HAP-1 (cell line): ENCODE data around the gene TLR10.

Experiments used
- DNase-seq, 2 experiments: peaks; one replicate each; pipeline ENCODE4 v3.0.0-alpha.2; 2016 to 2020; ENCODE audit warnings: low spot score in 2 of 2
- H3K27me3 ChIP-seq: fragments of 250-450 bp; sonication (Bioruptor Pico); 2 replicates; pipeline ENCODE4 v1.5.1; 2020; ENCODE audit warnings: low read depth, mild to moderate bottlenecking, moderate library complexity
- H3K36me3 ChIP-seq: fragments of 250-450 bp; sonication (Bioruptor Pico); replicated peaks from 2 replicates; pipeline ENCODE4 v1.5.1; 2020; ENCODE audit warnings: mild to moderate bottlenecking
- H3K4me1 ChIP-seq: fragments of 250-450 bp; sonication (Bioruptor Pico); 2 replicates; pipeline ENCODE4 v1.5.1; 2020; ENCODE audit warnings: mild to moderate bottlenecking
- H3K4me3 ChIP-seq: fragments of 250-450 bp; sonication (Bioruptor Pico); 2 replicates; pipeline ENCODE4 v1.5.1; 2020; ENCODE audit warnings: mild to moderate bottlenecking, moderate library complexity
- H3K9me3 ChIP-seq: fragments of 250-450 bp; sonication (Bioruptor Pico); 2 replicates; pipeline ENCODE4 v1.5.1; 2020; ENCODE audit warnings: mild to moderate bottlenecking, moderate library complexity
- in situ Hi-C: fragments of 300-500 bp; cut with MboI; formaldehyde crosslinking; loops from 3 replicates; pipeline ENCODE4 v1.14.3; 2020; ENCODE audit warnings: low sequenced_read_pairs, inconsistent platforms, mixed read lengths

The TLR10 gene

GRCh38 chr4:38743866-38744265 is 38.9 kb downstream of the TLR10 start:
- in situ Hi-C loops, result no loop called here
- H3K27me3 ChIP-seq, result no peaks in the 10 kb centered on the region
- 0 out of 2 replicates have a peak, but pooled peaks cover 3% of the 10 kb centered on the region for H3K9me3 ChIP-seq
- no peaks in the 10 kb centered on the region for H3K4me1 ChIP-seq
- H3K36me3 ChIP-seq, result no peaks in the 10 kb centered on the region
- no peak for DNase-seq
- no peak overlapping the region for H3K4me3 ChIP-seq

DNA sequence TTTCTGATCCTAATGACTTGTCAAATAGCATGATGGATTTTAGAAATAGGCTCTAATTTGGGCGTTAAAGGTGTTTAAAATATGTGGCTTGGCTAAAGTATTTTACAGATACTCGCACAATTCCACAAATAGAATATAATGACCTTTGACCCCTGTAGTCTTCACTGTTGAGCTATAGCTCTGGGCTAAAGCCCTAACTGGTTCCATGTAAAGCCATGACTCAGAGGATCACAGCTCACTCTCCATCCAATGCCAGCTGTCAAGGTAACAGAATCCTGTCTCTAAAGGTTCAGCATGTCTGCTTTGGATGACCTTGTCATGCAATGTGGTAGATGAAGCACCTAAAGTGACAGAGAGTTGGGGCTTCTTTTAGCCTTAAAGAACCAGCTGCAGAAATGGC is 42.5 kb downstream of the TLR10 start:
- Histone ChIP-seq H3K36me3 (no peaks in the 10 kb centered on the region), H3K27me3 (no peaks in the 10 kb centered on the region), H3K9me3 (no peaks in the 10 kb centered on the region), H3K4me1 (no peaks in the 10 kb centered on the region), H3K4me3 (no peak overlapping the region)
- in situ Hi-C loops, result no loop called here
- DNase-seq, result no peak

DNA sequence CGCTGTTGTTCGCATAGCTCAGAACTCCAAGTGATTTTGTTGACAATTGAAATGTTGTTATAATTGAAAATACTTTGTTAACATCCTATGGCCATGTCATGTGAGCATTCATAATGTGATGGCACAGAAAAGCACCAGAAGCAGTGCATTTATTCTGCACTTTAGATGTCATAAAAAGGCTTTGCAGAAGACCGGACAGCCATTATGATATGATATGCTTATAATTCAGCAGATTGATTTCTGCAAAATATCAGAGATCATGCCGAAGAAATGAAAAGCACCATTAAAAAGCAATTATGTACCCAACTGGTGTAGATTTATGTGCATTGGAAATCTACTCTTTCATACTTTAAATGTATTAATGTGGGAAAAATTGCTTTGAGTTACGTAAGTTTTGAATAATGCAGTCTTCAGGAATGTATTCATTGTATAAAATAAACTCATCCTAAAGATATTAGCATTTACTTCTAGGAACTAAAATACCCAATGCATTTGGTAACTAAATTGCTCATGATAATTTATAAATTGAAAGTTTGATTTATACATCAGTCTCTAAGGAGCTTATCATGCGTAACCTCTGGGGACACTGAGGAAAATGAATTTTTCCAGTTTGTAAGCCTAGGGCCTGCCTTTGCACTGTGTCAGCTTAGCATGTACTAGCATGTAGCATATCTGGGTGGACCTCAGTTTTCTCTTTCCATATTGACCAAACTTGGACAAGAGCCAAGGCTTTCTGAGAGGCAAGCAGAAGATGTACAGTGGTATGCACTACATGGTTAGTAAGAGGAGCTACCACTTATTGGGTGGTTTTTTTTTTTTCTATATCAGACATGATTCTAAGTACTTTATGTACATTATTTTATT is 43.6 kb downstream of the TLR10 start:
- H3K9me3 ChIP-seq, result no peaks in the 10 kb centered on the region
- in situ Hi-C loops, result no loop called here
- no peak for DNase-seq
- no peaks in the 10 kb centered on the region for H3K36me3 ChIP-seq
- H3K4me3 ChIP-seq, result no peak overlapping the region
- no peaks in the 10 kb centered on the region for H3K27me3 ChIP-seq
- no peaks in the 10 kb centered on the region for H3K4me1 ChIP-seq

DNA sequence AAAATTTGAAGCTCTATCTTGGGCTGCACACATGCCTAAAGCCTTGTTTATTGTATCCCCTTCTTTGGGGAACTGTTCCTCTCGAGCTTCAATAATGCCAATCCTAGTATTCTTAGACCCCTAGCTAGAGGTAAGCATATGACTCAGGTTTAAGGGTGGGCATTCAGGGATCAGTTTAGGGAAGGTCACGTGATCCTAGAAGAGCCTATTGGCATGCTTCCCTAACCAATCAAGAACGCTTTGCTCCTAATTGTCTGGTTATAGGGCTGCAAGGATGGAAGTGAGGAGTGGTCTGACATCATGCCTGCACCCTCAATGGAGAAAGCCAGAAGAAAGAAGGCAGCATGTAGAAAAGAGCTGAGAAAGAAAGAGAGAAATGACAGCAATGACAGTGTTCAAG is 46.9 kb downstream of the TLR10 start:
- in situ Hi-C loops, result no loop called here
- Histone ChIP-seq H3K4me1 (peaks cover 6% of the 10 kb centered on the region; the same call in 1 of the 2 replicates), H3K4me3 (no peak overlapping the region), H3K9me3 (no peaks in the 10 kb centered on the region), H3K36me3 (no peaks in the 10 kb centered on the region), H3K27me3 (no peaks in the 10 kb centered on the region)
- no peak for DNase-seq

DNA sequence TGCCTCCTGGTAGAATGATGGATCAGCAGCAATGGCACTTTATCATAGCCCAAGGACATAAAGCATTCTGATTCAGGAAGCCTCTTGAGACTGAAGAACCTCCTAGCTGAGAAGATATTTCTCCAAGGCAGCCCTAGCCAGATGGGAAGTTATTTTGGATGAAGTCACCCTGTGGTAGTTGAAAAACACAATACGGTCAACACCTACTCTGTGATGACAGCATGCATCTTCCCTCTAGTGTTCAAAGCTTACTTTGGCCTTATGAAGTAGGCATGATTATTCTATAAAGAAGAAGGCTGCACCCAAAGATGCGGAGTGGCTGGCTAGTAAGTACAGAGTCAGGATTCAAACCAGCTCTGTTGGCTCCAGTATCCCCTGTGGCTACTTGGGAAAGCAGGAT is 47.9 kb downstream of the TLR10 start:
- Histone ChIP-seq H3K4me3 (no peak overlapping the region), H3K36me3 (no peaks in the 10 kb centered on the region), H3K9me3 (no peaks in the 10 kb centered on the region), H3K4me1 (peaks cover 7% of the 10 kb centered on the region; the same call in 1 of the 2 replicates), H3K27me3 (no peaks in the 10 kb centered on the region)
- no peak for DNase-seq
- in situ Hi-C loops, result loop anchor here (5.0 kb wide), 1 partner anchor 553 kb away; no protein-coding TSS in a partner anchor

DNA sequence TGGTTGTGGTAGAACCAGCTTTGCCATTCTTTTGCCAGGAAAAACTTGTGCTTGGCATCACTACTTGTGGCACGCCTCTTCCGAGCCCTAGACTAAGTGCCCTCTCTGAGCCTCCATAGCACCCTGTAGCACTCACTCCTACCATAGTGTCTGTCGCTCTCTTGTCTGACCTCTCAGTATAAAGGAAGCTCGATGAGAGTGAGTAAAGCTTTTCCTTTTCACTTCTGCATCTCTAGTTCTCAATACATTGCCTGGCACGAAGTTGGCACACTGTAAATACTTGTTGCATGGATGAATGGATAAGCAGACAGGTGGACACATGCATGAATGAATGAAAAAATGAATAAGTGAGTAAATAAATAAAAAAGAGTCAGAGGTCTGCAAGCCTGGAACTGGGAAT is 48.3 kb downstream of the TLR10 start:
- no peak for DNase-seq
- H3K9me3 ChIP-seq, result no peaks in the 10 kb centered on the region
- H3K4me3 ChIP-seq, result no peak overlapping the region
- in situ Hi-C loops, result loop anchor here (5.0 kb wide), 1 partner anchor 552 kb away; no protein-coding TSS in a partner anchor
- H3K36me3 ChIP-seq, result no peaks in the 10 kb centered on the region
- H3K4me1 ChIP-seq, result peaks cover 7% of the 10 kb centered on the region; the same call in 1 of the 2 replicates
- no peaks in the 10 kb centered on the region for H3K27me3 ChIP-seq

DNA sequence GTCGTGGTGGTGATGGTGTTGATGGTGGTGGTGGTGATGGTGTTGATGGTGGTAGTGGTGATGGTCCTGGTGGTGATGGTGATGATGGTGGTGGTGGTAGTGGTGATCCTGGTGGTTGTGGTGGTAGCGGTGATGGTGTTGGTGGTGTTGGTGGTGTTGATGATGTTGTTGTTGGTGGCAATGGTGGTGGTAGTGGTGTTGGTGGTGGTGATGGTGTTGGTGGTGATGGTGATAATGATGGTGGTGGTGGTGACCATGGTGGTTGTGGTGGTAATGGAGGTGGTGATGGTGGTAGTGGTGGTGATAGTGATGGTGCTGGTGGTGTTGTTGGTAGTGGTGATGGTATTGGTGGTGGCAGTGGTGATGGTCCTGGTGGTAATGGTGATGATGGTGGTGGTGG is 49.1 kb downstream of the TLR10 start:
- in situ Hi-C loops, result loop anchor here (5.0 kb wide), 1 partner anchor 551 kb away; no protein-coding TSS in a partner anchor
- H3K36me3 ChIP-seq, result no peaks in the 10 kb centered on the region
- H3K9me3 ChIP-seq, result no peaks in the 10 kb centered on the region
- DNase-seq, result no peak
- peaks cover 7% of the 10 kb centered on the region; the same call in 1 of the 2 replicates for H3K4me1 ChIP-seq
- no peak overlapping the region for H3K4me3 ChIP-seq
- H3K27me3 ChIP-seq, result no peaks in the 10 kb centered on the region

DNA sequence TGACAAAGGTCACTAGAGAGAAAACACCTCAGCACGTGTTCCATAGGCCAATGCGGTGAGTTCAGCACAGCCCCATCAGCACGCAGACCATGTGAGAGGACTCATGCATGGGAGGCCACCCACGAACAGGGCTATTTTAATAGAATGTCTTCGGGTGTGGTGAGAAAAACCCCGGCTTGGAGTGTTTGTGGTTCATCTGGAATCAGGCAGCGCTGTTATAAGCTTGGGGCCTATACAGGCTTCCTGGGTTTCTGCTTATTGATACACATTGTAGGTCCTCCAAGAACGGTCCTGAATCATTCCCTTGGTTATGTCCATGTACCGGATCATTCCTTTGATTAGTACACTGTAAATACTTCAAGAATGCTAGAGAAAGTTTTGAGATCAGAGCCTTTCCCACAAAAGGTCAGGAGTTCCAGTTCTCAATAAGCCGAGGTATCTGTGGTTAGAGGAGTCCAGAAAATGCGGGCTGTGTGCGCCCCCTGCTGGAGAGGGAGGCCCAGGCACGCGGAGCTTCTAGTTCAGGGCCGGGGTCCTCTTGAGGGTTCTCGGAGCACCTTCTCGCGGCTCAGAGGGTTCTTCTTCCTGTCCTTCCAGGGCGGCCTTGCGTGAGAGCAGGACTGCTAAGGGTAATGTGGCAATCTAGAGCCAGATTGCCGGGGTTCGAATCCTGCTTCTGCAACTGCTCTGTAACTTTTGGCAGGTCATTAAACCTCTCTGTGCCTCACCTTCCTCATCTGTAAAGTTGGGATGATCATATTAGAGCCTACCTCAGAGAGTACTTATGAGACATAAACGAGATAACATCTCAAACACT is 51.8 kb downstream of the TLR10 start:
- H3K4me1 ChIP-seq, result peaks cover 7% of the 10 kb centered on the region; the same call in 1 of the 2 replicates
- peak; percentile 70 to 92 for DNase-seq
- no peak overlapping the region for H3K4me3 ChIP-seq
- no peaks in the 10 kb centered on the region for H3K9me3 ChIP-seq
- H3K27me3 ChIP-seq, result no peaks in the 10 kb centered on the region
- in situ Hi-C loops, result loop anchor here (5.0 kb wide), 1 partner anchor 549 kb away; no protein-coding TSS in a partner anchor
- H3K36me3 ChIP-seq, result no peaks in the 10 kb centered on the region

- no peak overlapping the region for H3K4me3 ChIP-seq
- no peak for DNase-seq
- in situ Hi-C loops, result loop anchor here (5.0 kb wide), 1 partner anchor 548 kb away; no protein-coding TSS in a partner anchor
Measured at GRCh38 chr4:38730493-38730829, 52.3 kb downstream of the TLR10 start.

GRCh38 chr4:38728631-38729141 is 54.1 kb downstream of the TLR10 start:
- no peaks in the 10 kb centered on the region for H3K9me3 ChIP-seq
- in situ Hi-C loops, result no loop called here
- DNase-seq, result no peak
- no peaks in the 10 kb centered on the region for H3K36me3 ChIP-seq
- H3K4me1 ChIP-seq, result peaks cover 7% of the 10 kb centered on the region; the same call in 1 of the 2 replicates
- H3K4me3 ChIP-seq, result no peak overlapping the region
- H3K27me3 ChIP-seq, result no peaks in the 10 kb centered on the region

More at GRCh38 chr4:38730493-38730829, 52.3 kb downstream of the TLR10 start:
- Histone ChIP-seq H3K4me1 (peaks cover 7% of the 10 kb centered on the region; the same call in 1 of the 2 replicates), H3K9me3 (no peaks in the 10 kb centered on the region), H3K27me3 (no peaks in the 10 kb centered on the region), H3K36me3 (no peaks in the 10 kb centered on the region)

DNA sequence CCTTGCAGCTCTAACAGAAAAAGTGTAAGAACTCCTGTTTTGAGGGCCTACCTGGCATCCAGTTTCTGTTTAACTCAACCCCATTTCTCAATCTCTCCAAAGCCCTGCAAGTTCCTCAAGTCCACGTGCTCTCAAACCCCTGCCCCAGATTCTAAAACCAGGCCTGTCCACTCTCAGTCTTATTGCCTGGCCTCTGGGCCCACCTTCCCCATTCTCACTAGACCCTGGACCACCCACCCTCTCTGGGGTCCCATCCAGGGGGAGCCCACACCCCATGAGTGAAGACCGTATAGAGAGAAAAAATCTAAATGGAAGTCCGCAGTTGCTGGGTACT is 58.3 kb downstream of the TLR10 start:
- no peaks in the 10 kb centered on the region for H3K4me1 ChIP-seq
- no peak for DNase-seq
- H3K4me3 ChIP-seq, result no peak overlapping the region
- H3K27me3 ChIP-seq, result no peaks in the 10 kb centered on the region
- H3K36me3 ChIP-seq, result no peaks in the 10 kb centered on the region
- in situ Hi-C loops, result no loop called here
- H3K9me3 ChIP-seq, result no peaks in the 10 kb centered on the region

- H3K4me1 ChIP-seq, result no peaks in the 10 kb centered on the region
Measured at GRCh38 chr4:38723726-38724474, 58.9 kb downstream of the TLR10 start.

GRCh38 chr4:38723114-38723513 is 59.7 kb downstream of the TLR10 start:
- no peaks in the 10 kb centered on the region for H3K4me1 ChIP-seq
- H3K36me3 ChIP-seq, result no peaks in the 10 kb centered on the region
- DNase-seq, result no peak
- in situ Hi-C loops, result no loop called here
- no peaks in the 10 kb centered on the region for H3K9me3 ChIP-seq
- no peaks in the 10 kb centered on the region for H3K27me3 ChIP-seq
- no peak overlapping the region for H3K4me3 ChIP-seq

More at GRCh38 chr4:38723726-38724474, 58.9 kb downstream of the TLR10 start:
- Histone ChIP-seq H3K4me3 (no peak overlapping the region), H3K9me3 (no peaks in the 10 kb centered on the region), H3K27me3 (no peaks in the 10 kb centered on the region), H3K36me3 (no peaks in the 10 kb centered on the region)
- DNase-seq, result no peak
- in situ Hi-C loops, result no loop called here
